Fibroblast of mammary gland (primary cell): ENCODE data around the gene KRTAP10-10.

Experiments used
- DNase-seq: peaks from one replicate; pipeline ENCODE4 v3.0.0-alpha.2; 2010; ENCODE audit warnings: low read depth
- H3K4me3 ChIP-seq: 2 replicates; pipeline ENCODE4 v1.5.1; 2011; ENCODE audit warnings: low read depth, mild to moderate bottlenecking, low read length, moderate library complexity; ENCODE audit not compliant: control insufficient read depth
- TF ChIP-seq, protein P1 (sequence below): conservative IDR thresholded peaks from 2 replicates; pipeline ENCODE4 v1.5.1; 2011; ENCODE audit warnings: low read depth, low read length, inconsistent platforms; ENCODE audit not compliant: control insufficient read depth, insufficient read depth

Gene KRTAP10-10

DNA sequence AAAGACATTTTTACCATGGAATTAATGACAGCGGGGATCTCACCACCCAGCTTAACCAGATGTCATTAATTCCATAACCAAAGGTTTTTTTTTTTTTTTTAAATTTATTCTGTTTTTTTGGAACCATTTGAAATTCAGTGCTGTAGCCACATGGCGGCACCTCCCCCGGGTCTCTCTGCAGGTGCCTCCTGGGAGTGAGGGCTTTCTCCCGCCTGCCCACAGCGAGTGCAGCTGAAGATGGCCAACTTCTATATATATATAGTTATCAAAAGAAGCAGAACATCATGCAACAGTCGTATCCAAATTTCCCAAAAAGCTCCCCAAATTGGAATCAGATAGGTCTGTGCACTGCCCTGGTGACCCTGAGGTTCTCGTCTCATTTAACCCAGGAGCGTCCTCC is 21.7 kb upstream of the KRTAP10-10 start:
- TF ChIP-seq, protein P1, sequence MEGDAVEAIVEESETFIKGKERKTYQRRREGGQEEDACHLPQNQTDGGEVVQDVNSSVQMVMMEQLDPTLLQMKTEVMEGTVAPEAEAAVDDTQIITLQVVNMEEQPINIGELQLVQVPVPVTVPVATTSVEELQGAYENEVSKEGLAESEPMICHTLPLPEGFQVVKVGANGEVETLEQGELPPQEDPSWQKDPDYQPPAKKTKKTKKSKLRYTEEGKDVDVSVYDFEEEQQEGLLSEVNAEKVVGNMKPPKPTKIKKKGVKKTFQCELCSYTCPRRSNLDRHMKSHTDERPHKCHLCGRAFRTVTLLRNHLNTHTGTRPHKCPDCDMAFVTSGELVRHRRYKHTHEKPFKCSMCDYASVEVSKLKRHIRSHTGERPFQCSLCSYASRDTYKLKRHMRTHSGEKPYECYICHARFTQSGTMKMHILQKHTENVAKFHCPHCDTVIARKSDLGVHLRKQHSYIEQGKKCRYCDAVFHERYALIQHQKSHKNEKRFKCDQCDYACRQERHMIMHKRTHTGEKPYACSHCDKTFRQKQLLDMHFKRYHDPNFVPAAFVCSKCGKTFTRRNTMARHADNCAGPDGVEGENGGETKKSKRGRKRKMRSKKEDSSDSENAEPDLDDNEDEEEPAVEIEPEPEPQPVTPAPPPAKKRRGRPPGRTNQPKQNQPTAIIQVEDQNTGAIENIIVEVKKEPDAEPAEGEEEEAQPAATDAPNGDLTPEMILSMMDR = no peak
- DNase-seq = no peak
- no peak overlapping the region for H3K4me3 ChIP-seq

DNA sequence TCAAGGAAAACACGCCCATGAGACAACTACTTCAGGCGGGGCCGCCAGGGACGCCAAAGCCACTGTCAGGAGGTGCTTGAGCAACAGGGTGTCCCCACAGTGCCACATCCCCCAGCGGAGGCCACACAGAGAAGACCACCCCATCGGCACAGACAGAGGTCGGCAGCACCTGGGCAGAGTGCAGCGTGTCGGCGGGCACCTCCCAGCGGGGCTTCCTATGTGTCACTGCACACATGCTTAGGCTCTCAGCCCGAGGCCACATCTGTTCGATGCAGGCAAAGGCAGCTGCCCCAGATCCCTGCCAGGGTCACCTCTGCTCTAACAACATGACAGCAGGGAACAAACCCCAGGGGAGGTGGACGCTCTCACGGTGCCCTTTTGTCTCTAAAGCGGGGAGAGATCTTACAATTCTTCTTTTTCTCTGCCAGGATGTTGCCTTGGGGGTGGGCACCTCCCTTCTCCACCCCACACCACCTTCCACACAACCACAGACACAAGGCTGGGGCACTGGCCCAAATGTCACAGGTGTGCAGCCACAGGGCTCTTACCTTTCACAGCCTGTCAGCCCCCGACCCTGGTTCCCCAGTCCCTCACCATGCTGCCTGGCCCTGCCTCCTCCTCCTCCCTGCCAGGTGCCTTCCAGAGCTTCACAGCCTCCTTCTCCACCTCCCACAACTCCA is 21.1 kb upstream of the KRTAP10-10 start:
- TF ChIP-seq, protein P1 = no peak
- no peak overlapping the region for H3K4me3 ChIP-seq
- no peak for DNase-seq

DNA sequence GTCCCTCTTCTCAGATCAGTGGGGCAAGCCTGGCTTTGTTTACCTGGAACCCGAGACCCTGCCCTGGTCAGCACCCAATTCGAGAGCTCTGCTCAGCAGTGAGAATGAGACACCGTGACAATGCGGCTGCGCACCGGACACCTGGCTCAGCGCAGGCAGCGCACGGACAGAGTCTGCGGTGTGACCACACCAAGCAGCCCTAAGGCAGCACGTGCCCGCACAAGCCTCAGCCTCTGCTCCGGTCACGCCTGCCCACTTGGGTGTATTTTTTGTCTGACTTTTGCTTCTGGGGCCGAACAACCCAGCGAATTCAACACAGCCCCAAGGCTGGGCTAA is 20.6 kb upstream of the KRTAP10-10 start:
- no peak for DNase-seq
- TF ChIP-seq, protein P1 = no peak
- no peak overlapping the region for H3K4me3 ChIP-seq

DNA sequence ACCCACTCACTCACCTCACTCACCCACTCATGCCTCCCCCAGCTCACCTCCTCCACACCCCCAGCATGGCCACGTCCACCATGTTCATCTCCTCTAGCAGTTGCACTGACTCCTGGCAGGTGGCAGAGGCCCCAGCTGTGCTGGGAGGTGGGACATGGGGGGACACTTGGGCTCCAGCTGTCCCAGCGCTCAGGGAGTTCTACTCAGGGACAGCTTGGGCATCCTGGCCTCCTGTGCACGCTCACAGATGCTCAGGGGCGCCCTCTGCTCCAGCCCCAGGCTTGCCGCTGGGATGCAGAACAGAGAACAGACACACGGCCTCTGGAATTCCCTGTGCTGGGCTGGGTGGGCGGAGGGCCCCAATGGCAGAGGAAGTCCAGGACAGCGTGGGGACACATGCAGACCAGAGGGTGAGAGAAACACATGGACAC is 20.1 kb upstream of the KRTAP10-10 start:
- TF ChIP-seq, protein P1 = no peak
- DNase-seq = no peak
- no peak overlapping the region for H3K4me3 ChIP-seq

DNA sequence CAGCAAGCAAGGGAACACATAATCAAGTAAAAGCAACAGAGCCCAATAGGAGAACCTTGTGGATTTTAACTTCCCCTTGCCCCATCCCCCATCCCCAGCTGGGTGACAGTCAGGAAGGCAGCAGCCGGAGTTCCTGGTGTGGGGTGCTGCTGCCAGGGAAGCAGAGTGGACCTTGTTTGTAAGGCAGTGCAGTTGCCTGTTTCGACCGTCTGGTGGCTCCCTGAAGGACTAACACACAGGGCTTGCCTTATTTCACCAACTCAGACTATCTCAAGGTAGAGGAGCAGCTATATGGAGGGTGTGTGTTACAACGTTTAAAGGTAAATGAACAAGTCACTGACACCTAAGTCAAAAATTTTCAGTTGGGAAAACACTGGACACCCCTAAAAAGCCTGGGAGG is 18.7 kb upstream of the KRTAP10-10 start:
- TF ChIP-seq, protein P1 = no peak
- no peak overlapping the region for H3K4me3 ChIP-seq
- DNase-seq = no peak

DNA sequence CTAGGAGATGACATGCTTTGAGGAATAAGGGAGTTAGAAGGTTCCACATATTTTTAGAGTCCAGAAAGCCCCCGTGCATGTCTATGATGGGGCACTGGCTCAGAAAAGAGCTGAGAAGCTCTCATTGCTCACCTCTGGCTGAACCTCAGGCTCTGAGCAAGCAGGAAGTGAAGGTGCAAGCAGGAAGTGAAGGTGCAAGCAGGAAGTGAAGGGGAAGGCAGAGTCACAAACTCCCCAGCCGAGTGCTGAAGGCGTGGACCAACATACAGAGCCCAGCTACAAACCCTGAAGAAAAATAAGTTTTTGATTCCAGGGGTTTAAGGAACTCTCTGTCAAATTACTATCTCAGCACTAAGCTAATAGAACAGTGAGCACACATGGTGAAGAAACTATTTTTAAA is 18.2 kb upstream of the KRTAP10-10 start:
- no peak for DNase-seq
- no peak overlapping the region for H3K4me3 ChIP-seq
- TF ChIP-seq, protein P1 = no peak

DNA sequence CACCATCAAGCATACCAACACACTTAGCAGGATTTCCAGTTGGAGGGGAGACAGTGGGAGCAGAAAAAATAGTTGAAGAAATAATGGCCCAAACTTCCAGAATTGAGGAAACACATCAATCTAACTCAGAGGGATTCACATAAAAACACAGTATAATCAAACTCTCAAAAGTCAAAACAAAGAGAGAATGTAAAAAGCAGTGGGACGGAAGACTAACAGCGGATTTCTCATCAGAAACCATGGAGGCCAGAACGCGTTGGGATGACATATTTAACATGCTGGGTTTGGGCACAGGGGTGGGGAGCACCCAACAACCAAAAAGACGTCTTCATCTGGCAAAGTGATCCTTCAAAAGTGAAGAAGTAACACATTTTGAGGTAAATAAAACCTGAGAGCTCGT is 17.3 kb upstream of the KRTAP10-10 start:
- no peak for DNase-seq
- H3K4me3 ChIP-seq = no peak overlapping the region
- TF ChIP-seq, protein P1 = no peak
